ENCODE data around the gene KCTD19. TPM values are rescaled to one million over a fixed set of nuclear protein-coding genes. Genes with fewer than 3 reads are reported as not detected.

Gene KCTD19
- total RNA-seq, 1 donor, result not detected

- TF ChIP-seq, protein P1, sequence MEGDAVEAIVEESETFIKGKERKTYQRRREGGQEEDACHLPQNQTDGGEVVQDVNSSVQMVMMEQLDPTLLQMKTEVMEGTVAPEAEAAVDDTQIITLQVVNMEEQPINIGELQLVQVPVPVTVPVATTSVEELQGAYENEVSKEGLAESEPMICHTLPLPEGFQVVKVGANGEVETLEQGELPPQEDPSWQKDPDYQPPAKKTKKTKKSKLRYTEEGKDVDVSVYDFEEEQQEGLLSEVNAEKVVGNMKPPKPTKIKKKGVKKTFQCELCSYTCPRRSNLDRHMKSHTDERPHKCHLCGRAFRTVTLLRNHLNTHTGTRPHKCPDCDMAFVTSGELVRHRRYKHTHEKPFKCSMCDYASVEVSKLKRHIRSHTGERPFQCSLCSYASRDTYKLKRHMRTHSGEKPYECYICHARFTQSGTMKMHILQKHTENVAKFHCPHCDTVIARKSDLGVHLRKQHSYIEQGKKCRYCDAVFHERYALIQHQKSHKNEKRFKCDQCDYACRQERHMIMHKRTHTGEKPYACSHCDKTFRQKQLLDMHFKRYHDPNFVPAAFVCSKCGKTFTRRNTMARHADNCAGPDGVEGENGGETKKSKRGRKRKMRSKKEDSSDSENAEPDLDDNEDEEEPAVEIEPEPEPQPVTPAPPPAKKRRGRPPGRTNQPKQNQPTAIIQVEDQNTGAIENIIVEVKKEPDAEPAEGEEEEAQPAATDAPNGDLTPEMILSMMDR (IDR thresholded peaks at IDR 0.05; ENCODE audit: insufficient read depth, low read length), result no peak
- no peak overlapping the region for H3K4me3 ChIP-seq (ENCODE audit: low read depth, low read length)
- no peak for DNase-seq (ENCODE audit: low read depth)
Observed at GRCh38 chr16:67264866-67265265, 61.7 kb downstream of the KCTD19 start.

- no peak overlapping the region for H3K4me3 ChIP-seq (ENCODE audit: low read depth, low read length)
- TF ChIP-seq, protein P1 (IDR thresholded peaks at IDR 0.05; ENCODE audit: insufficient read depth, low read length), result no peak
- DNase-seq (ENCODE audit: low read depth), result no peak
Observed at GRCh38 chr16:67264277-67264676, 62.3 kb downstream of the KCTD19 start.

- TF ChIP-seq, protein P1 (IDR thresholded peaks at IDR 0.05; ENCODE audit: insufficient read depth, low read length), result no peak
- no peak for DNase-seq (ENCODE audit: low read depth)
Observed at GRCh38 chr16:67263201-67263600, 63.3 kb downstream of the KCTD19 start.

GRCh38 chr16:67260426-67261063 is 66.0 kb downstream of the KCTD19 start:
- H3K4me3 ChIP-seq (ENCODE audit: low read depth, low read length), result no peak overlapping the region
- TF ChIP-seq, protein P1 (IDR thresholded peaks at IDR 0.05; ENCODE audit: insufficient read depth, low read length), result peak; percentile 73
- peak; percentile 81 for DNase-seq (ENCODE audit: low read depth)

More at GRCh38 chr16:67263201-67263600, 63.3 kb downstream of the KCTD19 start:
- H3K4me3 ChIP-seq (ENCODE audit: low read depth, low read length), result no peak overlapping the region

DNA sequence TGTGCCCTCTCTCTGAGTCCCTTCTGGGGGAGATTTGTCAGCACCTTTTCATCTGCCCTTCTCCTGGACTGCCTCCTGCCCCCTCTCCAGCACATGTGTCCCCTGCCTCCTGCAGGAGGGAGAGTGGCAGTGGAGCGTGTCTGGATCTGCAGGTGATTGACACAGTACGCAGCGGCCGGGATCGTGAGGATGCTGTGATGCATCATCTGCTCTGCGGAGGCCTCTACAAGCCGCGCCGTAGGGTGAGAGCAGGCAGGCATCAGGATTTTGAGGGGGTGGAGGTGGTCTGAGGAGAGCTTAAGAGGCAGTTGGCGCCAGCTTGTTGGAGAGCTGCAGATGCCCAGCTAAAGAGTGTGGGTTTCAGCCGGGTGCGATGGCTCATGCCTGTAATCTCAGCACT is 66.8 kb downstream of the KCTD19 start:
- H3K4me3 ChIP-seq (ENCODE audit: low read depth, low read length), result no peak overlapping the region
- DNase-seq (ENCODE audit: low read depth), result no peak
- TF ChIP-seq, protein P1 (IDR thresholded peaks at IDR 0.05; ENCODE audit: insufficient read depth, low read length), result no peak

DNA sequence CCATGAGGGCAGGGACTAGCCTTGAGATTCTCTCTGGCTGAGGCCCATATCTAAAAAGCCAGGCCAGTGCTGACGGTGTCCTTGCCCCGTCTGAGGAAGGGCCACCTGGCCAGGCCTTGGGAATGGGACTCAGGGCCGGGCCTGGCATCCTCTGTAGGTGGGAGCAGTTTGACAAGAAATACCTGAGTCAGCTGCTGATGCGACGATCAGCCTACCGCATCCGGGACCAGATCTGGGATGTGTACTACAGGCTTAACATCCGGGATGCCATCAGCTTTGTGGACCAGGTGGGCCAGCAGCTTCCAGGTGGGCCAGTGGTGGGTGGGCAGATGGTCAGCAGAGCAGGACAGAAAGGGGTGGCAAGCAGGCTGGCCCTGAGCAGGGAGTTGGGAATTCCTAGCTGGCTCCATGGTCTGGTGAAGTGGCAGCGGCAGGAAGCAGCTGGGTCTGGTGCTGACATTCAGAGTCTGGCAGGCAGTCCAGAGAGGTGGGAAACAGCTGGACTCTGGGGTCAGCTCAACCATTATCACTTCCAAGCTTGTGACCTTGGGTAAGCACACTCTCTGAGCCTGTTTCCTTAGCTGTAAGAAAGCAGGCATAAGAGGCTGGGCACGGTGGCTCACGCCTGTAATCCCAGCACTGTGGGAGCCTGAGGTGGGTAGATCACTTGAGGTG is 68.2 kb downstream of the KCTD19 start:
- TF ChIP-seq, protein P1 (IDR thresholded peaks at IDR 0.05; ENCODE audit: insufficient read depth, low read length), result no peak
- DNase-seq (ENCODE audit: low read depth), result no peak

More for the DNA sequence above, 68.2 kb downstream of the KCTD19 start:
- H3K4me3 ChIP-seq (ENCODE audit: low read depth, low read length), result no peak overlapping the region
